HEK293T (cell line): ENCODE results near the gene TYMP.

Experiments used
- BHLHE40 ChIP-seq: fragments of 450-650 bp; IDR thresholded peaks from 2 replicates; pipeline ENCODE4 v1.6.1; 2016; ENCODE audit warnings: mild to moderate bottlenecking, moderate library complexity, borderline replicate concordance
- ELF4 ChIP-seq: fragments of 450-650 bp; IDR thresholded peaks from 2 replicates; pipeline ENCODE4 v1.6.1; 2017; ENCODE audit warnings: antibody characterized with exemption
- FOXA1 ChIP-seq: fragments of 450-650 bp; IDR thresholded peaks from 2 replicates; pipeline ENCODE4 v1.6.1; 2016; ENCODE audit warnings: mild to moderate bottlenecking
- NFRKB ChIP-seq: fragments of 450-650 bp; IDR thresholded peaks from 2 replicates; pipeline ENCODE4 v1.6.1; 2016; ENCODE audit warnings: mild to moderate bottlenecking, moderate library complexity
- SP1 ChIP-seq: fragments of 450-650 bp; IDR thresholded peaks from 2 replicates; pipeline ENCODE4 v1.6.1; 2017
- SUZ12 ChIP-seq: fragments of 450-650 bp; IDR thresholded peaks from 2 replicates; pipeline ENCODE4 v1.6.1; 2016; ENCODE audit warnings: mild to moderate bottlenecking
- ZNF384 ChIP-seq: fragments of 450-650 bp; IDR thresholded peaks from 2 replicates; pipeline ENCODE4 v1.6.1; 2016
- TF ChIP-seq, protein P1 (sequence below): fragments of 450-650 bp; IDR thresholded peaks from 2 replicates; pipeline ENCODE4 v1.6.1; 2016

DNA sequence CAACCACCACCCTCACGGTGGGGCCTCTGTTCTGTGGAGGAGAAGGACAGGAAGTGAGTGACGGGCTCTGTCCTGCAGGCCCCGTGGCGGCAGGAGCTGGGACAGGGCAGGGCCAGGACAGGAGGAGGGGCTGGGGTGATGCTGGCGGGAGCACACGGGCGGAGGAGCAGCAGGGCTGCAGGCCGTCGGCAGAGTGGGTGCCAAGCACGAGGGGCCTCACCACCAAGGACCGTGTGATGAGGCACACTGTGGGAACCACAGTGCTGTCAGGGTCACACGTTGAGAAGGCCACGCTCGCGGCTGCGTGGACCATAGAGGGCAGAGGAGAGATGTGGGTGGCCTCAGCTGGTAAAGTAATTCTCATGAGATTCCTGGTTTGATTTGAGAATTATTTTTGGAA, 12.9 kb downstream of the TYMP start:
- TF ChIP-seq BHLHE40 (no peak), ELF4 (no peak), ZNF384 (no peak), SP1 (no peak), SUZ12 (no peak), NFRKB (no peak), FOXA1 (no peak)
- TF ChIP-seq, protein P1, sequence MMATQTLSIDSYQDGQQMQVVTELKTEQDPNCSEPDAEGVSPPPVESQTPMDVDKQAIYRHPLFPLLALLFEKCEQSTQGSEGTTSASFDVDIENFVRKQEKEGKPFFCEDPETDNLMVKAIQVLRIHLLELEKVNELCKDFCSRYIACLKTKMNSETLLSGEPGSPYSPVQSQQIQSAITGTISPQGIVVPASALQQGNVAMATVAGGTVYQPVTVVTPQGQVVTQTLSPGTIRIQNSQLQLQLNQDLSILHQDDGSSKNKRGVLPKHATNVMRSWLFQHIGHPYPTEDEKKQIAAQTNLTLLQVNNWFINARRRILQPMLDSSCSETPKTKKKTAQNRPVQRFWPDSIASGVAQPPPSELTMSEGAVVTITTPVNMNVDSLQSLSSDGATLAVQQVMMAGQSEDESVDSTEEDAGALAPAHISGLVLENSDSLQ, result no peak
